Gastroesophageal sphincter (tissue), 3 donors: Measurements from ENCODE around the gene LSAMP.

ENCODE experiments used
- POLR2A ChIP-seq, 2 donors: fragments of 450-650 bp; IDR thresholded peaks; one replicate each; pipeline ENCODE4 v1.6.1; 2017; ENCODE audit warnings: antibody characterized with exemption in 2 of 2, mild to moderate bottlenecking in 2 of 2, moderate library complexity in 1 of 2
- POLR2AphosphoS5 ChIP-seq: sonication (generic); formaldehyde crosslinking; IDR thresholded peaks from one replicate; pipeline ENCODE4 v1.6.1; 2017; ENCODE audit warnings: antibody characterized with exemption
- TF ChIP-seq, protein P1 (sequence below), 4 experiments: fragments of 200-600 bp in 2 of 4; fragments of 450-650 bp in 2 of 4; sonication (generic) in 1 of 4; IDR thresholded peaks; one replicate each; pipeline ENCODE4 v1.5.1; 2017 to 2019; ENCODE audit warnings: antibody characterized with exemption in 4 of 4, mild to moderate bottlenecking in 2 of 4, moderate library complexity in 2 of 4

DNA sequence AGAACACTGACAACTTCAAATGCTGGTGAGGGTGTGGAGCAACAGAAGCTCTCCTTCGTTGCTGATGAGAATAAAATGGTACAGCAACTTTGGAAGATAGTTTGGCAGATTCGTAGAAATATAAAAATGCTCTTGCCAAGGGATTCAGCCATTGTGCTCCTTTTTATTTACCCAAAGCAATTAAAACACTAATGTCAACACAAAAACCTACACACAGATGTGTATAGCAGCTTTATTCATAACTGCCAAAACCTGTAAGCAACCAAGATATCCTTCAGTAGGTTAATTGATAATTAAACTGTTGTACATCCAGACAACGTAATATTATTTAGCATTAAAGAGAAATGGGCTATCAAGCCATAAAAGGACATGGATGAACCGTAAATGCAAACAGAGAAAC is 37.8 kb upstream of the LSAMP start:
- TF ChIP-seq, protein P1, sequence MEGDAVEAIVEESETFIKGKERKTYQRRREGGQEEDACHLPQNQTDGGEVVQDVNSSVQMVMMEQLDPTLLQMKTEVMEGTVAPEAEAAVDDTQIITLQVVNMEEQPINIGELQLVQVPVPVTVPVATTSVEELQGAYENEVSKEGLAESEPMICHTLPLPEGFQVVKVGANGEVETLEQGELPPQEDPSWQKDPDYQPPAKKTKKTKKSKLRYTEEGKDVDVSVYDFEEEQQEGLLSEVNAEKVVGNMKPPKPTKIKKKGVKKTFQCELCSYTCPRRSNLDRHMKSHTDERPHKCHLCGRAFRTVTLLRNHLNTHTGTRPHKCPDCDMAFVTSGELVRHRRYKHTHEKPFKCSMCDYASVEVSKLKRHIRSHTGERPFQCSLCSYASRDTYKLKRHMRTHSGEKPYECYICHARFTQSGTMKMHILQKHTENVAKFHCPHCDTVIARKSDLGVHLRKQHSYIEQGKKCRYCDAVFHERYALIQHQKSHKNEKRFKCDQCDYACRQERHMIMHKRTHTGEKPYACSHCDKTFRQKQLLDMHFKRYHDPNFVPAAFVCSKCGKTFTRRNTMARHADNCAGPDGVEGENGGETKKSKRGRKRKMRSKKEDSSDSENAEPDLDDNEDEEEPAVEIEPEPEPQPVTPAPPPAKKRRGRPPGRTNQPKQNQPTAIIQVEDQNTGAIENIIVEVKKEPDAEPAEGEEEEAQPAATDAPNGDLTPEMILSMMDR (IDR thresholded peaks at IDR 0.05): no peak
- TF ChIP-seq POLR2A (IDR thresholded peaks at IDR 0.05): no peak
- no peak for TF ChIP-seq POLR2AphosphoS5
